HG03175 (cell line): ENCODE data around the gene CACNB2.
A peak's percentile ranks its signal among the peaks of the same experiment; 100 is the strongest.

Experiments
- ATAC-seq: cut with Tn5 transposase; IDR thresholded peaks from one replicate; pipeline ENCODE4 v1.9.1; 2021; ENCODE audit warnings: mild to moderate bottlenecking, moderate library complexity; ENCODE audit not compliant: unreplicated experiment

Gene CACNB2

DNA sequence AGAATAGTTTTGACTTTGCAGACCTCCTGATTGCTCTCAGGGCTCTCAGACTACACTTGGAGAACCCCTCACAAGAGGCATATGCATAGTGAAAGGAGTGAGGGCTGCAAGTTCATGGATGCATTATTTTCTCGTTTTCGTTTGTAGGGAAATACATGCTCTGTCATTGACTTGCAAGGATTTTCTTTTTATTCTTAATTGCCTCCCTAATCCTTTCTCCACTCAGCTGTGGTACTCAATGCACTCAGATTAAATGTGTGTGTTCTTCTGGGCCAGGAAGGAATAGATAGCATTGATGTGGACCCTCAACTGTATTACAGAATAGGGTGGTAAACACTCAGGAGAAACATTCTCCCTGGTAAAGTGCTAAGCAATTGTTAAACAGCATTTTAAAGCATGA, 188.7 kb downstream of the CACNB2 start:
- ATAC-seq = no peak

DNA sequence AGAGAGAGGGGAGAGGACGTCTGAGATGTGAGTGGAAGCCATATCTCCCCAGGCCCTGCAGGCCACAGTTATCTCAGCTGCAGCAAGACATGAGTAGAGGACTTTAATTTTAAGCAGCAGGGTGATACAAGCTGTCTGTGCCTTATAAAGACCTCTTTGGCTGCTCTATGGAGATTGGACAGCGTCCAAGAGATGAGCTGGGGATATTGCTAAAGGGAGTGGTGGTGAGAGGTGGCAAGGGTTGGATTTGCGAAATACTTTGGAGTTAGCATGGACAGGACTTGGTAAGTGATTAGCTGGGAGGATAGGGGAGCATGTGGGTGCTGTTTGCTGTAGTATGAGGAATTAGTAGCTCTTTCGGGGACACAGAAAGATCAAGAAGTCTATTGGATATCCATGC, 191.8 kb downstream of the CACNB2 start:
- ATAC-seq = no peak

DNA sequence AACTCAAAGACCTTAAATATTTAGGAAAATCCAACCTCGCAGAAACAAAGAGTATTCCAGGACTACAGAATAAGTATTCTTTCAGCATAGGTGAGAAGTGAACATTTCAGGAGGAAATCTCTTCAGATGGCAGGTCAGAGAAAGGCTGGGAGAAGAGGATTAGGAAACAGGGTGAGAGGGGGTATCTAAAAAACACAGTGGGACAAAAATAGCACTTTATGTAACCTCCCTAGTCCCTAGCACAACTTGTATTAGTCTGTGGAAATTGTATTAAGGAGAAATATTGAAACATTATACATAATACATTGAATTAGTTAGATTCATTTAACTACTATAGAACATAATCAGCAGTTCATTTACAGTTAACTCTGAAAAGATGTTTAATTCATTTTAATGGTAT, 192.3 kb downstream of the CACNB2 start:
- no peak for ATAC-seq

DNA sequence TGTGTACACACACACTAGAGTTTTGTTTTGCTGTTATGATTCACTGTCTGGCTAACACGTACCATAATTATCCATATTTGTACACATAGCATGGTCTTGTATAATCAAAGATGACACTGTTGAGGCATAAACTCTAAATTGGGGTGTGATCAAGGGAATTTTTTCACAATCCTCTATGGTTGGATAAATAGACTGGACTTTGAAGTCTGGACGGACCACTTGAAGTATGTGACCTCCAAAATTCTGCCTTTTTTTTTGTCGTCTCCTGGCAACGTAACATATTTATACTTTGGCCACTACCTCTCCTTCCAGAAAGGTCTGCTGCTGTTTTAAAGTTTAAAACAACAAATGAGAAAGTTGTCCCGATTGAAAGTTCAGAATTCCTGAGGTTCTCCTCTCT, 193.4 kb downstream of the CACNB2 start:
- ATAC-seq = no peak

DNA sequence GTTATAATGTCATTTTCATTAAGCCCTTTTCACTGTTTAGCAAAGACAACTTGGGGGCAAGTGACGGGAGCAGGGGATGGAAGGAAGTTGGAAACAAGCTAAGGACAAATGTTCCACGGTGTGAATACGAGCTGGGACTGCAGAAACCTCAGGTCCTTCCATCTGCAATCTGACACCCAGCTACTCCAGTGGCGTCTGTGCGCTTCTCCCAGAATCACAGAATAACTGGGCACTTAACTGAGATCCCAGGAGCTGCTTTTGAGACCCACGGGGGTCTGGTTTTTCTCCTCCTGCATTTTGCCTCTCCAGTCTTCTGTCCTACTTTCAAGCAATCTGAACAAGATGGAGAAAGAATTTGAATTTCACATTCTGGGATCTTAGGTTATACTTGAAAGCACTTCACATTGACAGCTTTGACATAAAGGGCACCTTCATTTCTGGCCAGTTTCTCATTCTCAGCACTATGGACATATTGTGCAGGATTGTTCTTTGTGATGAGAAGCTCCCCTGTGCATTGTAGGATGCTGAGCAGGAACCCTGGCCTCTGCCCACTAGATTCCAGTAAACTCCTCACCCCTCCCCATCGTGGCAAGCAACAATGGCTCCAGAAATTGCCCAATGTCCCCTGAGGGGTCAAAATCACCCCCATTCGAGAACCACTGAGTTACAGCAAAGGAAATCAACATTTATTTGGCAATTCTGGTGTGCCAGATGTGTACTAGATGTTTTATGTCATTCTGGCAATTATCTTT, 194.1 kb downstream of the CACNB2 start:
- no peak for ATAC-seq

DNA sequence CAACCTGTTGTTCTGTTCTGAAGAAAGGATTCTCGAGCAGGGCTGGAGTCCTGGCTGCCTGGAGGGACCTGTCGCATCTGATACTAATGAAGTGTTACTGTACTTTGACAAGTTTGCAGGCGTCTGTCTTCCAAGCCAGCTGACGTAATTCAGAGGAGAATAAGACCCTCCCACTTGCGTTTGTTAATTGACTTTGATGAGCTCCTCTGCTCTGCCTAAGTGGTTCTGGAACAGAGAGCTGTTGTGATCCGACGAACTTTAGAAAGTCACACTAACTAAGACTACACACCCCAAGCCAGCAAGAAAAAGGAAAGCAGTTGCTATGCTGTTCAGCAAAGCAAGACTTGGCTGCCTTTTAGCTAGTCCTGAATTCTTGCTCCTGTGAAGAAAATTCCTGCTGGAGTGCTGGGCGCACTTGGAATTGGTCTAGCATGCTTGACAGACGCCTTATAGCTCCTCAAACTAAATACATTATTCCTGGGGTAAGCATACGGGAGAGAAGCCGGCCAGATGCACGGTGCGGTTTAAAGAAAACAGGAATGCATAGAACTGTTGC, 200.3 kb downstream of the CACNB2 start:
- ATAC-seq = no peak

DNA sequence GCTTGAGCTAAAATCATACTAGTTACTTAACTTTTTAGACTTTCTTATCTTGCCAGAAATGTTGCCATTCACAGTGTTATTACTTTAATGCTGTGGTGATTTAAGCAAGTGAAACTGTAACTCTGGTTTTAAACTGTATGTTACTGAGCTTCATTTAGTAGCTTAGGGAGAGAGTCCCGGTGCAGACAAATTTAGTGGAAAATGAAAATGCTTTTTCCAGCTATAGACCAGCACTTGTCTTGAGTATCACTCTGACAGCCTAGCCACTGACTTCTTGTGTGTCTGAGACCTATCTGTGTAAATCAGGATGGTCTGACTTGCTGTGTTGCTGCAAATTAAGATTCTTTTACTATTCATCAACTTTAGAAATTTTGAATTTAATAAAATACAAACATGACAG, 200.8 kb downstream of the CACNB2 start:
- ATAC-seq = no peak

DNA sequence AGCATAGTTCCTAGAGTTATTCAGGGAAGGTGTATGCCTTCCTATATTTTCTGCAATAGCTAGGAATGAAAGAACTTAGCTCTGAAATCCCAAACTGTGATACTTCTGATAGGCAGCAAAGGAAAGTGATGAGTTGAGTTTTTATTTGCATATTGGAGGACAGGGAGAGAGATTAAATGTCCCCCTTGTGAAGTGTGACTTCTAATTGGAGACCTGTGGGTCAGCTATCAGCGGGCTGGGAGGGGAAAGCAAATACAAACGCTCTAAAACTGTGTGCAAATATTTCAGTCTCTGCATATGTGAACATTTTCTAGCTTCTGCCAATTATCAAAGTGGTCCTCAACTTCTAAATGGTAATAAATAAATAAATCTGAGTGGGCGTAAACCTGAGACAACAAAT, 203.3 kb downstream of the CACNB2 start:
- no peak for ATAC-seq

DNA sequence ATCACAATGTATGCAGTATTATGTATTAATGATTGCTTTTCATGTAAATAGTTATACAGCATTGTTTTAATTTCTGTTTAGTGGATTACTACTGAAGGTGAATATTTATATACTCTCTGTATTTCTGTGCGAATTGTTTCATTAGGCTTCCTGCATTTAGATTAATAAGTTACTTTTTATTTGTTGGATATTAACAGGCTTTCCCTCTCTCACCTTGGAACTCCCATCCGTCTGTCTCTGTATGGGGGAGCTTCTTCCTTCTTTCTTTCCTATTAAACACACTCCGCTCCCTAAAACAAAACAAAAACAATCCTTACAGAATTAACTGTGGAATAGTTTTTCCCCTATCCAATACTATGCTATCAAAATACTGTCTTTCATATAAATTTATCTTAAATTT, 205.1 kb downstream of the CACNB2 start:
- ATAC-seq = no peak

DNA sequence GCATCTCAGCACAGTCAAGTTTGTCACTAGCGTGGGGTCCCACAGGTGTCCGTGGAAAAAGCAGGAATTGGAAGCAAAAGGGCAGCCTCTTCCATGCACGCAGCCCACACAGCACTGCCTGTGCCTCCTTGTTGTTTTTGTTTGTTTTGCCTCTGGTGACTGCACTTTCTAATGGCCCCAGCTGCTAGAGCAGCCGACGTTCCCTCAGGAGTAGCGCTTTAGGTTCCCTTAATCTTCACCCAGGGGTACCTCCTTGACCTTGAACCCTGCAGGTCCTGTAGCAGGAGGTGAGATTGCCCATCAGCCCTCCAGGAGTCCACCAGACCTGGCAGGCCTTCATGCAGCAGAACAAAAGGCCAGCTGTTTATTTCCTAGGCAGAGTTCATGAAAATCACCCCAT, 210.1 kb downstream of the CACNB2 start:
- no peak for ATAC-seq

DNA sequence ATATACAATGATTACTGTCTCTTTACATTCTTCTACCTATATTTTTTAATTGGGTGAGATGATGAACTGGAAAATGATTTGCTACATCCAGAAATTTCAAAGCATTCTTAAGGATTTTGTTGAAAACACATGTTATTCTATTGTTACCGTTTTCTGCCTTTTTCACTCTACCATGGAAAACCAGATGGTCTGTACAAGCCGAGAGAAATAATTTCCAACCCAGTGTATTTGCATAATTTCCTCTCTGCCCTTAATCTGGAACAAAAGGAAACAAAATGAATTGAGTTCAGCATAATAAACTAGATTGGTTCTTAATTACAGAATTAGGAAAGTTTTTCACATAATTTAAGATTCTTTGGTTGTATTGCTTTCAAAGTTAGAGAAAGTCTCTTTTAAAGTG, 211.2 kb downstream of the CACNB2 start:
- no peak for ATAC-seq

DNA sequence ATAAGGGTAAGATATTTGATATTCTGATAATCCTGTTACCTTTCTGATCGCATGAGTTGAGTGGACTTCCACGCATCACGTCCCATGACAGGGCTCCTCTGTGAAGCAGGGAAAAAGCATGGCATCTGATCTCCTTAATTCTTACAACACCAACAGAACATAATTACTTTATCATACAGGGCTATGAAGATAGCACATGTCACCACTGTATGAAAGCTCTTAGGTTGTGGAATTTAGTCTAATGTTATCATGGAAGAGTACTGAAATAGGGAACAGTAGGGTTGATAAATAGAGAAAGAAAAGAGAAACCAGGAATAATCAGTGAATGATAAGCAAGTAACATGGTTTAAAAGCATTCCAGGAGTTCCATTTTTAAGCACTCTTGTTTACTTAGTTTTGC, 212.0 kb downstream of the CACNB2 start:
- ATAC-seq = no peak

DNA sequence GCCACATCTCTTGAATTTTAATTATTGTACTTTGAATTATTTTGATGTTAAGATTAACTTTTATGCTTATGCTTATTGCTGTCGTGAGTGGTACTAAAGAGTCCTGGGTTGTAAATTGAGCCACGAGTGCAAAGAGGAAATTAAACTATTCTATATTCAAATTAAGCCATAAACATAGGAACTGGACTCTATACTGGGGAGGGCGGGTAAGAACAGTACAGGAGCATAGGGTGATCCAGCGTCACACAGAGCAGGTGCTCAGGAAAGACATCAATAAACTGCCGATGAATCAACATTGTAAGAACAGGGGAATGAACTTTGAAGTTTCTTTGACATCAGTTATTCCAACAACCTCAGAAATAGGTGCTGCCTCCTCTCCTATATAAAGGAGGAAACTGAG, 219.6 kb downstream of the CACNB2 start:
- no peak for ATAC-seq

DNA sequence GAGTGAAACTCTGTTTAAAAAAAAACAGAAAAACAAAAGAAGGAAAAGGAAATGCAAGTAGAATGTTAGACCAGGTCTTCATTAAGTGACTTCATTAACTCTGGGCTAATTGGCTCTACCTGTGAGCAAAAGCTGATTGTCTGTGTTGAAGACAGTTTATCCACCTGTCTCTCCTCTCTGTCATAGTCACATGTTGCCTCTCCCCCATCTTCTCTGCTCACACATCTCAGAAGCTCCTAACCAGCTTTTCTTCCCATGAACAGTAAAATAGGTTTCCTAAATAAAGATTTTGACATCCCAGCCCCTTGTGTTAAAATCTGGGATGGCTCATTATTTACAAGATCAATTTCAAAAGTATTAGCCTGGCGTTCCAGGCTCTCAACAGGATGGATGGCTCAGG, 222.7 kb downstream of the CACNB2 start:
- ATAC-seq = no peak

DNA sequence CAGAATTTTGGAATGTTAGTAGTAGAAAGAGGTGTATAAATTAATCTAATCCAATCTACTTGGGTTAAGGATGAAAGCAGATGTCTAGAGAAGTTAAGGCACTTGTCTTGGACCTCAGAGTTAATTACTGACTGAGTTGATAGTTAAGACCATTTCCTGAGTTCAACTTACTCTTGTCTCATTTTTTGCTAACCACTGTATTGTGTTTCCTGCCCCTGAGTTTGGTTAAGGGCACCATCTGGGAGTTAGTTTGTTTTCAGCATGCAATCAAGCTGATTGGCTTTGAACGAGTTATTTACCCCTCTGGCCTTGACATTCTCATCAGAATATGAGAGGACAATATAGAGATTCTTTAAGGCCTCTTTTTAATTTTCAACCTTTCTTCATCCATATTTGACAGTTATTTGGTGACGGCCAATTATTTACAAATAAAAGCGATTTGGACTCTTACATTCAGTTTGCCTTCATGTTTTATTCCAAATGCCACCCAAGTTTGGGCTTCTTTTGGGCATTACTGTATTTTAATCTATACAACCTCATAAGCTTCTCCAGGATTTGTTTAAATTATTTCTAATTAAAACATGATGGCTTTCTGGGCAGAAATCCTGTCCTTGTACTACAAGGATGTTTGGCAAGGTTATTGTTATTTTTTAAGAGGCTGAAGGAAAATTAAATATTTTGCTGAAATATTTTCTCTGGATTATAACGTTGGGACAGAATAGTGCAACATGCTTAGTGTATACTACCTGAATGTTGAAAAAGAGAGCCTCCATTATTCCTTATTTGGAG, 225.0 kb downstream of the CACNB2 start:
- peak; percentile 89 for ATAC-seq

DNA sequence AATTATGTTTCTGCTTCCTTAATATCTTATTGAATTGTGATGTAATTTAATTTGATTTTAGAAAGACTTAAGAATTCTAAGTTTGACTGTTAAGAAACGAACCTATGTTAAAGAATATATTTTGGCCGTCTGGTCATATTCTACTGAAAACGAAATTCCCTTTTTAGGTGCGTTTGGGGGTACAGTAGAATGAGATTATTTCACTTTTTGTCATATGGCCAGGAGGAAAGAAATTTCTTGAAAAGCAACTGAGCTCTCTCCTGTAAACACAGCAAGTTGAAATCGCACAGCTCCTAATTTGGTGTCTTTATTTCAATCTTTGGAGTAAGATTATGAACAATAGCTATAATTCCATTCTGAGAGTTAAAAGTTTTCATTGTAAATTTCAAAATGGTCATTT, 227.6 kb downstream of the CACNB2 start:
- ATAC-seq = no peak

DNA sequence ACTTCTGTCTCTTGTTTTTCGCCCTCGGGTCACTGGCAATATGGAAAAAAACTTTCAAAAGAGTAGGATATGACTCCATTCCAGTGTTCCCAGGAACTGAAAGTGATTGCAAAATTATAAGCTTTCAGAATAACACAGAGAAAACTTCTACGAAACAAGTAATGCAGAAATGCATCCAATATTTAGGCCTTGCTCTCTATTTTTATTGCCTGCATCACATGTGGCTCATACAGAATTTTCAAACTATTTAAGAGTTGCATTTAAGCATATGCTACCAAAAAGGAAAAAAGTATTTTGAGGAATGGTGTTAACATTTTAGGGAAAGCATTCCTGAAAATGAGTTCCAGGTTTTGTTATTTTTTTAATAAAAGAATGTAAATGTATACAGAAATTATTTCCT, 228.0 kb downstream of the CACNB2 start:
- ATAC-seq = no peak

DNA sequence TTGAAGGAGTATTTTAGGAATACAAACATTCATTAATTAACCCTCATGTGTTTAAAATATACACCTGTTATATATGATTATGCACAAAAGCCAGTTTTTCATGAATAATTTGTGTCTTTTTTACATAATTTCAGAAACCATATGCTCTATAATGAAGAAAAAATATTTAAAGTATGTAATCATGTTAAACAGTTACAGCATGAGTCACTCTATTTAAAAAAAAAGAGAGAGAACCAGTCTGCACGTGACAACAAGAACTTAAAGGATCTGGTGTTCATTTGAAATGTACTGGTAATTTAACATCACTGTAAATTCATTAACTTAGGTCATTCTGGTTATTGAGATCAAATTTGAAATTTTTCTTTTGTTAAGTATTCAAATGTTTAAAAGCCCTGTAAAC, 228.5 kb downstream of the CACNB2 start:
- no peak for ATAC-seq

DNA sequence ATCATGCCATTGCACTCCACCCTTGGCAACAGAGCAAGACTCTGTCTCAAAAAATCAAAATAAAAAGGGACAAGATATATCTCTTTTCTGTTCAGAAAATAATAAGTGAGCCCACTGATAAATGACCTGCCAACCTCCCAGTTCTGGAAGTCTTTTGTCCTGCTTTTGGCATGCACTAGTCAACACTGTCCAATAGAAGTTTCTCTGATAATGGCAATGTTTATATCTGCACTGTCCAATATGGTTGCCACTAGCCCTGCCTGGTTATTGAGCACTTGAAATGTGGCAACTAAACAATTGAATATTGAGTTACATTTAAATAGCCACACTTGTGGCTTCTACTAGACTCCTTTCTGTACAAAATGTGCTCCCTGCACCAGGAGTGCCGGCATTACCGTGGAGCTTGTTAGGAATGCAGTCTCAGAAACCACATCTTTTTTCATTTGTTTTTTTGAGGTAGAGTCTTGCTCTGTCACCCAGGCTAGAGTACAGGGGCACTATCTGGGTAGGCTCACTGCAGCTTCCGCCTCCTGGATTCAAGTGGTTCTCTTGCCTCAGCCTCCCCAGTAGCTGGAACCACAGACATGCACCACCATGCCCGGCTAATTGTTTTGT, 229.7 kb downstream of the CACNB2 start:
- no peak for ATAC-seq

DNA sequence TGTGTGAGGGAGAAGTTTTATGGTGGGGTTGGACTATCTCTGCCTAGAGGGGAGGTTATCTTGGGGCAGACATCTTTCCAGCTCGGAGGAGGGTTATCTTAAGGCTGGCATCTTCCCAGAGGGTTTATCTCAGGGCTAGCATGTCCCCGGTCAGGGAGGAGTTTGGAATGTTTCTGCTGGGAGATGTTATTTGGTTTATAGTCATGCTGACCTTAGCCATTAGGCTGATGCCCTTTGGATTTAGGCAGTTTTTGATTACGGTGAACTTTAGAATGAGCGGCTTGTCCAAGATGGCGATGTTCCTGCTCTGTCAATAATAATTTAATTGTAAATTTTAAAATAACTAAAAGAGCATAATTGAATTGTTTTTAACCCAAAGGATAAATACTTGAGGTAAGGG, 236.4 kb downstream of the CACNB2 start:
- no peak for ATAC-seq

DNA sequence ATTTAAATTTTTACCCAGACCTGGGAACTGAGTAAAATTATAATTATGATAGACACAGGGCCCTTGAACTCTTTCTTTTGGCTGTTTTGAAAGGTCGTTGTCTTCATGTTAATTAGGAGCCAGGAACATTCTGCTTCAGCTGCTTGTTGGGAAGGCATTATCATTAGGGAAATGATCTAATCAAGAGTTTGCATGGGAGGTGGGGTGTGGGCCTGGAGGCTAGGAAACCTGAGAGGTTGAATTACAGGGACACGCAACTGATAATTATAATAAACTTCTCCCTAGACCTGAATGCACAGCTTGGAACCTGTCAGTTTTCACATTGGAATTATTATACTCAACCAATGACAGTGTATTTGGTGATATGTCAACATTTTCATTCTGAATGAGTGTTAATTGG, 237.7 kb downstream of the CACNB2 start:
- no peak for ATAC-seq

DNA sequence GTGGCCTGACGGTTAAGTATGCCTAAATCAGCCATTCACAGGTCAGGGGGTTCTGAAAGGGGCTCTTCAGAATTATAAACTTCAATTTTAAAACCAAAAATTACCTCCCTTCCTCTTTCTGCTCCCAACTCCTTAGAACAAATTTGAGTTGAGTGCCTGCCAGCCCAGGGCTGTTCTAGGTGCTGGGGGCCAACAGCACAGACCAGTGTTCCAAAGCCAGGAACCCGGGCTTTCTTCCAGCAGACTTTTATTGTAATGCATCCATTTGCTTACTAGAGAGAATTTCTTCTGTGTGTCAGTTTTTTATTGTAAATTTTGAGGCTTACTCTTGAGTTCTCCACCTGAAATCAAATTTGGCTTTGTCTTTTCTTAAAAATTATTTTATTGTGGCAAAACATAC, 238.5 kb downstream of the CACNB2 start:
- ATAC-seq = no peak
